ENCODE measurements around the gene ZMYM4.

The ZMYM4 gene

GRCh38 chr1:35268282-35269200 lies at the start of gene ZMYM4:
ZMYM4 (plus strand) TSS chr1:35268709; CDS start chr1:35269047, 338 bp downstream.
- peak within 1 kb of the TSS; percentile 86 for H3K4me3 ChIP-seq (ENCODE audit: low read depth, low read length)
- TF ChIP-seq CTCF (IDR thresholded peaks at IDR 0.05; ENCODE audit: low read depth, low read length, missing control alignments) = peak; percentile 16
- peak; percentile 95 for DNase-seq (ENCODE audit: low read depth)

GRCh38 chr1:35220976-35221375 lies 47.5 kb upstream of the ZMYM4 start:
- H3K4me3 ChIP-seq (ENCODE audit: low read depth, low read length) = no peak overlapping the region
- DNase-seq (ENCODE audit: low read depth) = no peak
- TF ChIP-seq CTCF (IDR thresholded peaks at IDR 0.05; ENCODE audit: low read depth, low read length, missing control alignments) = peak; percentile 77

DNA sequence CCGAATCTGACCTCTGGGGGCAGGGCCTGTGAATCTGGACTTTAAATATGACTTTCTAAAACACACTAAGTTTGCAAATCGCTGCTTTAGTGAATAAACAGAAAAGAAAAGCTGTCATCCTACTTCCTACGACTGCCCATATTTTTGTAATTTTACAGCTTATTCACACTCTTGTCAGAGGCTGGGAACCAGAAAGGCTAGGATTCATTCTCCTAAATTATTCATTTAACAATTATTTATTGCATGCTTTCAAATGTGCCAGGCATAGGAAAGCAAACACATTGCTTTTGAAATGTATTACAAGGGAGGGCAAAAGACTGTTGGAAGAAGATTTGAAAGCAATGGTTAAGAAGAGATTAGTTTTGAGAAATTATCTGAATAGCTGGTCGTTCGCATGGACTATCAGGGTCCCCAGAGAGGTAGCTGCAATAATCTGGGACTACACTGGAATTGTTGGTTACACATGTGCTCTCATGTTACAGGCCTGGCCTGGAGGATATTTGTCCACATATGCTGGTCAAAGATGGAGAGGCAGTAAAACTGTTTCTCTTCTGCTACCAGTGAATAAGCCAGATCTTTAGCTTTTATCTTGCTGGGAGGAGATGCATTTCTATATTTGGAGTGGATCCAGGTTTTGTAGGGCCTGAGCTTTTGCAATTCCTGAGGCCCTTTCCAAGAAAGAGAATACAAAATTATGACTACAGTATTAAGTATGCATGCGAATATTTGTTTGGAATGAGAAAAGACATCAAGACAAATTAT lies 46.0 kb upstream of the ZMYM4 start:
- TF ChIP-seq CTCF (IDR thresholded peaks at IDR 0.05; ENCODE audit: low read depth, low read length, missing control alignments) = no peak
- no peak for DNase-seq (ENCODE audit: low read depth)
- no peak overlapping the region for H3K4me3 ChIP-seq (ENCODE audit: low read depth, low read length)

GRCh38 chr1:35223084-35223630 lies 45.4 kb upstream of the ZMYM4 start:
- H3K4me3 ChIP-seq (ENCODE audit: low read depth, low read length) = no peak overlapping the region
- DNase-seq (ENCODE audit: low read depth) = no peak
- no peak for TF ChIP-seq CTCF (IDR thresholded peaks at IDR 0.05; ENCODE audit: low read depth, low read length, missing control alignments)

- TF ChIP-seq CTCF (IDR thresholded peaks at IDR 0.05; ENCODE audit: low read depth, low read length, missing control alignments) = no peak
- no peak for DNase-seq (ENCODE audit: low read depth)
- H3K4me3 ChIP-seq (ENCODE audit: low read depth, low read length) = no peak overlapping the region
Measured at GRCh38 chr1:35226546-35226945, 42.0 kb upstream of the ZMYM4 start.

DNA sequence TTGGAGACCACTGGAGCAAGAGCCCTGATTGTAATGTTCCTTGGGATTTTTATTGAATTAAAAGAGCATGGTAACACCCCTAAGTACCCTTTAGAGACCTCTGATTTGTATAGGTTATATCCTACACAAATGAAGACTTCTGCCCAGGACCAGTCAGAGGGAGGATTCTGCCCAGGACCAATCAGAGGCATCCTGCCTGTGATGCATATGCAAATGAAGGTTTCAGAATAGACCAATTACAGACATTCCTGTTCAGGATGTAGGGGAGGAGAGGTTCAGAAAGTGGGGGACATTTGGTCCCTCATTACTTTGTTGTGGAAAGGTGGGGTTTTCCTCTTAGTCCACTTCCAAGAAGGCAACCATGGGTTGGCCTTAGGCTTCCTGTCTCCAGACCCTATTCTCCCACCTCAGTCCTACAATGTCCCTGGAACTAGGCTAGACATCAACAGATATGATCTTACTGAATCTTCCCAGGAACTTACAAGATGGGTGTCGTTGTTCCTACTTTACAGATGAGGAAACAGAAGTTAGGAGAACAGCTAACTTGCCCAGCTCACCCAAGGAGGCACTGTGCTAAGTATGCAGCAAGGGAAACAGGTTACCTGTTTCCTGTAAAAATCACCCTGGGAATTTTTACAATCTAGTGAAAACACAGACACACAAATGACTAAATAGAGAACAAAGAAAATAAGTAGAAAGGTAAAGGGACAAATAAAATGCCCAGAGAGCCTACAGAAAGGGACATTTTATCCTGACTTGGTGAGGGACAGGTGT lies 38.7 kb upstream of the ZMYM4 start:
- no peak overlapping the region for H3K4me3 ChIP-seq (ENCODE audit: low read depth, low read length)
- DNase-seq (ENCODE audit: low read depth) = no peak
- TF ChIP-seq CTCF (IDR thresholded peaks at IDR 0.05; ENCODE audit: low read depth, low read length, missing control alignments) = no peak
